Stimulated activated CD4-positive, alpha-beta T cell treated with anti-CD3 and anti-CD28 coated beads, Interleukin-1b, Interleukin-23, amount 100 ng/mL, for 48 hours (primary cell): ENCODE results near the gene AKIRIN1.
"Not testable (repeated sequence)": the region's sequence is repeated elsewhere in the genome, so short reads cannot be mapped to it uniquely, and the experiment has no call there.

Source experiments
- DNase-seq: peaks from one replicate; pipeline ENCODE4 v3.0.0-alpha.2; 2020

The AKIRIN1 gene

GRCh38 chr1:38997034-38997900 is 6.2 kb downstream of the AKIRIN1 start:
- no peak for DNase-seq

- no peak for DNase-seq
These were observed 6.8 kb downstream of the AKIRIN1 start for GRCh38 chr1:38997901-38998190.

DNA sequence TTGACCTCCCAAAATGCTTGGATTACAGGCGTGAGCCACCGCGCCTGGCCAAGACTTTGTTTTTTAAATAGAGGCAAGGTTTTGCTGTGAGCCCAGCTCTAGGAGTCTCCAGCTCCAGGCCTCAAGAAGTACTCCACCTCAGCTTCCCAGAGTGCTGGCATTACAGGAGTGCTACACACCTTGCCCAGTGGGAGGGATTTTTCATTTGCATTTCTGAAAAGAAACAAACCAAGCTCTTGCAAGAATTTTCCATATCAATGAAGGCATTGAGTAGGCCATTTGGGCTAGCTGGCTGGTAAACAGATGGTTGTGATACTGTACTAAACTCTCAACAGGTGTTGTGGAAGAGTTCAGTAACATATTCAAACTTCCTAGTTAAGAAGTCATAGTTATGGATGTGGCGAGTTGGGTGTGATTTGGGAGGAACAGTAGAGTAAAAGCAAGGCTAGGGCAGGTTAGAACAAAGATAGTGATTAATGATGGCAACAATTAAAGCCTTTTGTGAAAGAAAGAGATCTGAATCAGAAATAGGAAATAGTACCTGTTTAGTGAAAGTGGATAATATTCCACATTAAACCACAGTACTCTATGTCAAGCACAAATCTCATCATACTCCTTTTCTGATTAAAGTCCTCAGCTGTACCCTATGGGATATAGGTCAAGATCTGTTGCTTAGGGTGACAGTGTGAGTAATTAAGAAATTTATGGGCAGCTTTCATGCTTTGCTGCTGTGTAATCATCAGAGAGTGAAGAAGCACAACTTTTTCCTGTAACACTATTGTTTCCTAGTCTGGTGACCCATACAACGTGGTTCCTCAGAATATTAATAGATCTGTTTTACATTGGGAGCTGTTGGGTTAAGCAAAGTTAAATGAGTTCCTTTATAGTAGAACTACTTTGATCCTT is 10.7 kb downstream of the AKIRIN1 start:
- no peak for DNase-seq

DNA sequence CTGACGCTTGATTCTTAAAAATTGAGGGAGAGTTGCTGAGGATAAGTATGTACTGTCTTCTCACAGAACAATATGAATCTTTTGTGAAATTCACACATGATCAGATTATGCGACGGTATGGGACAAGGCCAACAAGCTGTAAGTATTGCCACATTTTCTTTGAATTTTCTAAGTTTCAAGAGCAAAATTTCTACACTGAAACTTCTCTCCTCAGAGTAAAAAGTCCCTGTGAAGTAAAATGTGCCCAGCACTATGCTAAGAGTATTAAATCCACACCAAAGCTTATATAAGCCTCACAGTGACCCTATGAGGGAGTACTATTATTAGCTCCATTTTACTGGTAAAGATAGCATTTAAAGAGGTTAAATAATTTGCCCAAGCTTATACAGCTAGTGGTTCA is 12.2 kb downstream of the AKIRIN1 start:
- no peak for DNase-seq

GRCh38 chr1:39003794-39004193 is 12.7 kb downstream of the AKIRIN1 start:
- DNase-seq = no peak

DNA sequence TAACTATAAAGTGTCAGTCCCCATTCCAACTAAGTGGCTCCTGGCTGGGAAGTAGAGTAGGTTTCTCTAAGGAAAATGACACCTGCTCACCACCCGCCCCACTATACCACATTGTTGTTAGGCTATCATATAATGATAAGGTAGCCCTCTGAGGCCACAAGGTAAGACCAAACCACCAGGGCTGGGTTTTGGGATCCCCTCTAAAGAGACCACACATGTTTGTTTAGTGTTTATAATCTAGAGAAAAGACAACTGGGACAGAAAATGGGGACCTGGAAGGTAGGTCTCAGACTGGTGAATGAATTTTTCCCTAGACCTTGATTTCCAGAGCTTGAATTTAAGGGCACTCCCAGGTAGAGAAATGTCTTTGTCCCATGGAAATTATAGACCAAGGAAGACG is 15.2 kb downstream of the AKIRIN1 start:
- DNase-seq = no peak

GRCh38 chr1:39006726-39007645 is 15.9 kb downstream of the AKIRIN1 start:
- no peak for DNase-seq

- not testable (repeated sequence) for DNase-seq
These were observed 23.9 kb downstream of the AKIRIN1 start for GRCh38 chr1:39014956-39015355.

DNA sequence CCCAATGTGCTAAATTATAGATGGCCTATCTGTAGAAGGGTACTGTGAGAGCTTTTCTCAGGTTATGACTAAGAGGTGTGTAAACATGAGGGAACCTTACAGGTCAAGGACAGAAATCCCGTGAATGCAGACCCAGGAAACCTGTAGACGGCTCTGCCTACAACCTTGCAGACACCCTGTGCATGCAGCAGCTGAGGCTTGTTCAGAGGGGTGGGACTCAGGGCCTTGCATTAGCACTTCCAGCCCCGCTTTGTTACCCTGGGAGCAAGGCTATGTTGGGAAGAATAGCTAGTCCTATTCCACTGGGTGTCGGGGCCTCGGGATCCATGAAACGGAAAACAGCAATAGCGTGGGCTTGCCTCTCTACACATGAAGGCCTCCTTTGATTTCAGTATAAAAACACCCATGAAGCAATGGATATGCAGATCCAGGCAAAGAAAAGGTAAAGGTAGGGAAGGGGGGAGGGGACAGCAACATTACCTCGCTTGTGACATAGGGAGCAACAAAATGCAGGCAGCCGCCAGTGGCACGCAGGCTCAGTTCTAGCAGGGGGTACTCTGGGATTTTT is 25.6 kb downstream of the AKIRIN1 start:
- no peak for DNase-seq

- no peak for DNase-seq
These were observed 26.2 kb downstream of the AKIRIN1 start for GRCh38 chr1:39017266-39017665.

GRCh38 chr1:39020494-39020893 is 29.4 kb downstream of the AKIRIN1 start:
- DNase-seq = not testable (repeated sequence)

DNA sequence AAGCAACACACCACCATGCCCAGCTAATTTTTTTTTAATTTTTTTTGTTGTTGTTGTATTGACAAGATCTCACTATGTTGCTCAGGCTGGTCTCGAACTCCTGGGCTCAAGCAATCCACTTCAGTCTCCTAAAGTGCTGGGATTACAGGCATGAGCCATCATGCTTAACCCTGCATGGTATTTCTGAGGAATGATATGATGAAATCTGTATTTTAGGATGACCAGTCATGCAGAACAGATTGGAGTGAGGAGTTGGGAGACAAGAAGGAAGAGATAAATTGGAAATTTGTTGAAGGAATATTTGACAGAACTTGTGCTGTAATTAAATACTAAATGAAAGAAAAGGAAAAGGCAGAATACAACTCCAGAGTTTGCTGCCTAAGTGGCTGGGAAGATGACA is 30.4 kb downstream of the AKIRIN1 start:
- DNase-seq = no peak

GRCh38 chr1:39023140-39023539 is 32.1 kb downstream of the AKIRIN1 start:
- DNase-seq = no peak

DNA sequence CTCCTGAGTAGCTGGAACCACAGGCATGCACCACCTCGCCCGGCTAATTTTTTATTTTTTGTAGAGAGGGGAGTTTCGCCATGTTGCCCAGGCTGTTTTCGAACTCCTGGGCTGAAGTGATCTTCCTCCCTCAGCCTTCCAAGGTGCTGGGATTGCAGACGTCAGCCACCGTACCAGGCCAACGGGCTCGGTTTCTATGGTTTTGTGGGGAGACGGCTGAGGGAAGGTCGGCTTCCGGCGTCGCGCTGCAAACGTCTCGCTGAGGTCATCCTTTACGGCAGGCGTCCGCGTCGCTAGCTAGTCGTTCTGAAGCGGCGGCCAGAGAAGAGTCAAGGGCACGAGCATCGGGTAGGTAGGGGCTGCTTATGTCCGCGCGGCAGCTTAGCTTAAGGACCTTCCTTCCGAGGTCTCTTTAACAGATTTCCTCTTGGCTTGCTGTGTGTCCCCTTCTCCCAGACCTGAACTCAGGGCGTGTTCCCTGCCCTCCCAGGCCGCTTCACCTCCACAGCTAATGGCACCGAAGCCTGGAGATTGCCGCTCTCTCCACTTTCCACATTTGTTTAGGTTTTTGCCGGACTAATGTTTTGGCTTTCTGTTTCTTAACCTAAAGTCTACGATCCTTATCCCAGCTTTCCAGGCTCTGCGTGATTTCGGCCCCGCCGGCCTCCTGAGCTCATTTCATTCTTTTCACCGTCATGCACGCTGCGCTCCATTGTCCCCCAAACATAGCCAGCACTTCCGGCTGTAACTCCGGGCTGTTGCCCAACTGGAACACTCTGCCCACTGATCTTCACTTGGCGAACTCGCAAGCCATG is 35.2 kb downstream of the AKIRIN1 start, which contains the start of gene NDUFS5:
Gene NDUFS5 (plus strand): TSS at position 300 of the 815 bp plus-strand sequence. CDS start 2,375 bp downstream, outside the sequence.
- DNase-seq = peak; percentile 85

- DNase-seq = no peak
These were observed 35.9 kb downstream of the AKIRIN1 start for GRCh38 chr1:39026866-39027507.

- no peak for DNase-seq
These were observed 43.1 kb downstream of the AKIRIN1 start for GRCh38 chr1:39034114-39034654.

- no peak for DNase-seq
These were observed 45.6 kb downstream of the AKIRIN1 start for GRCh38 chr1:39036678-39037077.

DNA sequence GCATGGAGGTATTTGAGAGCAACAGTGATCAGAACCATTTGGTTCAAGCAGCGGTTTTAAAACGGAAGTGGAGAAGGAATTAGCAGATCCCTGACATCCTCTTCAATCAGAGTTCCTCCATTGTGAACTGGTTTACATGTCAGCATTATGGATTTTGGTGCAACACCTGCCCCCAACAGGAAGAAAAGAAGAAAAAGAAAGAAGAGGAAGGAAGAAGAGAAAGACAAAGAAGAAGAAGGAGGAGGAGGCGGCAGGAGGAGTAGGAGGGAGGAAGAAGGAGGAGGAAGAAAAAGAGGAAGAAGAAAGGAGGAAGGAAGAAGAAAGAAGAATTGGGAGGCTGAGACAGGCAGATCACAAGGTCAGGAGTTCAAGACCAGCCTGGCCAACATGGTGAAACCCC is 52.4 kb downstream of the AKIRIN1 start:
- no peak for DNase-seq

- no peak for DNase-seq
These were observed 53.7 kb downstream of the AKIRIN1 start for GRCh38 chr1:39044762-39045161.

DNA sequence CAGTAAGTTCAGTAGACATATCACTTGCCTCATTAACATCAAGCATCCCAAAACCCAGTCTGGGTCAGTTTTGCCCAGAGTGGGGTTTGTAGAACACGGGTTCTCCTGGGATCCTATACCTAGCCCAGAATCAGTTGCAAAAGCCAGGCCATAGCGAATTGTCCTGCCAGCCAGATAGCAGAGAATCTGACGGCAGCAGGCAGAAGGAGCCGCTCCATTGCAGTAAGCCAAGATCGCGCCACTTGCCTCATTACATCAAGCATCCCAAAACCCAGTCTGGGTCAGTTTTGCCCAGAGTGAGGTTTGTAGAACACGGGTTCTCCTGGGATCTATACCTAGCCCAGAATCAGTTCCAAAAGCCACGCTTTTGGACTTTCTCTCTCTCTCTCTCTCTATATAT is 54.2 kb downstream of the AKIRIN1 start:
- no peak for DNase-seq
